Neural cell (in vitro differentiated cells): ENCODE measurements around the gene TNFRSF12A.

Source experiments
- EZH2 ChIP-seq: fragments of 200-600, 300-800 bp; shearing (Covaris generic), sonication (generic); IDR thresholded peaks from 2 replicates; pipeline ENCODE4 v1.6.1; 2014; ENCODE audit warnings: antibody characterized with exemption, low read length, borderline replicate concordance, mild to moderate bottlenecking; ENCODE audit not compliant: insufficient read depth, poor library complexity, severe bottlenecking
- TAF1 ChIP-seq: IDR thresholded peaks from 2 replicates; pipeline ENCODE4 v1.6.1; 2012; ENCODE audit warnings: low read depth

GRCh38 chr16:3032624-3033023 lies 12.5 kb downstream of the TNFRSF12A start:
- TF ChIP-seq TAF1 (no peak), EZH2 (no peak)
